ENCODE measurements around the gene KCTD7.

- no peak for TF ChIP-seq ZBTB33 (IDR thresholded peaks at IDR 0.05)
- TF ChIP-seq HDGF (IDR thresholded peaks at IDR 0.05) = no peak
These were observed 42.5 kb upstream of the KCTD7 start for GRCh38 chr7:66586181-66586580.
